Naive thymus-derived CD8-positive, alpha-beta T cell (primary cell): ENCODE results near the gene ENO2. TPM values are rescaled to one million over a fixed set of nuclear protein-coding genes. Genes with fewer than 3 reads are reported as not detected.

Experiments
- ATAC-seq, 2 donors: fragments of 150-1000 bp; cut with Tn5 transposase in 1 of 2; sonication (Bioruptor Pico), chemical (Tn5 transposase) in 1 of 2; 1 replicate in 1 of 2; 2 replicates in 1 of 2; pipeline ENCODE4 v1.10.0; 2021; ENCODE audit warnings: mild to moderate bottlenecking in 2 of 2, moderate library complexity in 2 of 2
- POLR2A ChIA-PET: fragments of 350-600 bp; sonication (Branson Sonifier 250); formaldehyde crosslinking; loops from one replicate; lab custom pipeline; 2021; ENCODE audit warnings: antibody characterized with exemption; lab: Charles Lee
- DNase-seq, 10 donors: peaks; one replicate each; pipeline versions ENCODE4 v3.0.0 to v3.0.0-alpha.2; 2020 to 2022
- H3K27ac Mint-ChIP-seq, 10 donors: one replicate each; pipeline ENCODE4 v1.8.0; 2020 to 2022; ENCODE audit warnings: mild to moderate bottlenecking in 10 of 10, mixed read lengths in 10 of 10, moderate library complexity in 4 of 10, inconsistent platforms in 1 of 10
- H3K27me3 Mint-ChIP-seq, 5 donors: one replicate each; pipeline ENCODE4 v1.8.0; 2021 to 2022; ENCODE audit warnings: mixed read lengths in 5 of 5
- H3K36me3 Mint-ChIP-seq, 3 donors: one replicate each; pipeline ENCODE4 v1.8.0; 2020 to 2022; ENCODE audit warnings: mixed read lengths in 3 of 3, mild to moderate bottlenecking in 2 of 3, inconsistent platforms in 1 of 3
- H3K4me1 Mint-ChIP-seq, 4 donors: one replicate each; pipeline ENCODE4 v1.8.0; 2021 to 2022; ENCODE audit warnings: mixed read lengths in 4 of 4
- H3K4me3 Mint-ChIP-seq, 10 donors: one replicate each; pipeline ENCODE4 v1.8.0; 2020 to 2022; ENCODE audit warnings: mild to moderate bottlenecking in 10 of 10, mixed read lengths in 10 of 10, moderate library complexity in 6 of 10, inconsistent platforms in 1 of 10
- H3K9me3 Mint-ChIP-seq, 9 donors: one replicate each; pipeline ENCODE4 v1.8.0; 2020 to 2022; ENCODE audit warnings: mixed read lengths in 9 of 9, mild to moderate bottlenecking in 3 of 9, inconsistent platforms in 1 of 9, moderate library complexity in 1 of 9
- polyA plus RNA-seq, 3 donors: library from polyadenylated mRNA; unstranded; fragments of 300-500 nt; fragmentation: Illumina TruSeq; gene quantifications; one replicate each; pipeline ENCODE4 v1.2.3, GENCODE V29; 2021
- total RNA-seq, 8 experiments: library from RNA in 2 of 8; stranded (reverse) in 2 of 8; gene quantifications; one replicate each; pipeline ENCODE4 v1.2.3 and lab custom pipeline; 2021 to 2026

The ENO2 gene
- total and polyA plus RNA-seq, 5 experiments from 2014 or later: 19.4 to 144 (median 29.2) TPM

DNA sequence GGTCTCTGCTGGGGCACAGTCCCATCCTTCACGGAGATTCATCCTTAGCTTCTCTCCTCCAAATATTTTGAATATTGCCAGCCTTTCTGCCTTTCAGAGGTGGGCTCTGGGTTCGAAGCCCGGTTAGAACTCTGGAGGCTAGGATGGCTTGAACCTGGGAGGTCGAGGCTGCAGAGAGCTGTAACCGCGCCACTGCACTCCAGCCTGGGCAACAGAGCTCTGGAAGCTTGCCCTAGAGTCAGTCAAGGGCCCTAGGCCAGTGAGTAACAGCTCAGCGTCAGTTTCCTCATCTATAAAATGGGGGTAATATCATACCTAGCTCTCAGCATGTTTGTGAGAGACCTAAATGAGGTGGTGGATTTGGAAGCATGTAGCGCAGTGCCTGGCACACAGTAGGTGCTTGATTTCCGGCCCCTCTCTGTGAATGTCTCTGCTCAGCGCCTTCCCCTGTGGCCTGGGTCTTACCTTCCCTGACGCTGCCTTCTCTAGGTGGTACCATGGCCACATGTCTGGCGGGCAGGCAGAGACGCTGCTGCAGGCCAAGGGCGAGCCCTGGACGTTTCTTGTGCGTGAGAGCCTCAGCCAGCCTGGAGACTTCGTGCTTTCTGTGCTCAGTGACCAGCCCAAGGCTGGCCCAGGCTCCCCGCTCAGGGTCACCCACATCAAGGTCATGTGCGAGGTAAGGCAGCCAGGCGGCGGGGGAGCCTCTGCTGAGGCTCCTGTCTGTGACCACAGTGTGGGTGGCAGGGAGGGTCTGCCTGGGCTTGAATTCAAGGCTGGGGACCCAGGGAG lies 40.1 kb downstream of the ENO2 start:
- H3K27ac Mint-ChIP-seq: peak overlapping the region; percentile 93 to 99 (median 98)
- H3K4me1 Mint-ChIP-seq: peaks cover 51 to 93% (median 80%) of the 10 kb centered on the region in 4 donors
- peak overlapping the region; percentile 98 to 100 (median 98) for H3K4me3 Mint-ChIP-seq
- H3K27me3 Mint-ChIP-seq: no peaks in the 10 kb centered on the region
- H3K9me3 Mint-ChIP-seq: no peaks in the 10 kb centered on the region
- ATAC-seq (no peak), DNase-seq (peak in 1 of 10 donors; percentile 63)
- H3K36me3 Mint-ChIP-seq: peaks cover 9 to 69% (median 37%) of the 10 kb centered on the region in 3 donors
- POLR2A ChIA-PET: interaction anchor here (1.0 to 13.5 kb wide), 7 partner anchors 9 to 342 kb away, joined by 3 to 1315 read pairs (median 5); partner anchors contain the start of genes C12orf57, PTPN6, RNU7-1 and SPSB2

DNA sequence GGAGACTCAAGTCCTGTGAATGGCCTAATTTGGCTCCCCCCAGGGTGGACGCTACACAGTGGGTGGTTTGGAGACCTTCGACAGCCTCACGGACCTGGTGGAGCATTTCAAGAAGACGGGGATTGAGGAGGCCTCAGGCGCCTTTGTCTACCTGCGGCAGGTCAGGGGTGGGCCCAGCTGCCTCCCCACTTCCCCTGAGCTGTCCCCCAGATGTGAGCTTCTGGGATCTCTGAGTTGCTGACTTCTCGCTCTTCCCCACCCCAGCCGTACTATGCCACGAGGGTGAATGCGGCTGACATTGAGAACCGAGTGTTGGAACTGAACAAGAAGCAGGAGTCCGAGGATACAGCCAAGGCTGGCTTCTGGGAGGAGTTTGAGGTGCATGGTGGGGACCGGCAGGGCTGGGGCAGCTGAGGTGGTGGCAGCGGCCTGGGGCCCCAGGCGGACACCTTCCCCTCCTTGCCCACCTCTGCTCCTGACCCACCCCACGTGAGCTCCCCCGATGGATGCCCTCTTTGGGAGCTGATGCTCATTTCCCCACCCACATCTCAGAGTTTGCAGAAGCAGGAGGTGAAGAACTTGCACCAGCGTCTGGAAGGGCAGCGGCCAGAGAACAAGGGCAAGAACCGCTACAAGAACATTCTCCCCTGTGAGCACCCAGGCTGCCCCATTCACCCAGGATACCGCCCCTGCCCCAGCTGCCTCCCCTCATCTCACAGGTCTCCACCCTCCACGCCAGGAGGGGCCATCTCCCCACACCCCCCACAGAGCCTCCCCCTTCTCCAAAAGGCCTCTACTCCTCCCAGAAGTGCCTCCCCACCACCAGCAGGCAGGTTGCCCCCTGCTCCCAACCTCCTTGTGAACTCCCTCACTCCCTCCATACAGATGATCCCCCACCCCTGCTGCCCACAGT lies 41.0 kb downstream of the ENO2 start:
- peaks cover 9 to 71% (median 37%) of the 10 kb centered on the region in 3 donors for H3K36me3 Mint-ChIP-seq
- H3K4me1 Mint-ChIP-seq: peaks cover 47 to 93% (median 80%) of the 10 kb centered on the region in 4 donors
- DNase-seq (peak in 1 of 10 donors; percentile 61), ATAC-seq (no peak)
- POLR2A ChIA-PET: interaction anchor here (1.1 to 13.5 kb wide), 6 partner anchors 8 to 82 kb away, joined by 3 to 1315 read pairs (median 6); partner anchors contain the start of genes C12orf57, ENO2, PTPN6 and RNU7-1
- no peaks in the 10 kb centered on the region for H3K9me3 Mint-ChIP-seq
- no peaks in the 10 kb centered on the region for H3K27me3 Mint-ChIP-seq
- peak overlapping the region; percentile 93 to 100 (median 98) for H3K27ac Mint-ChIP-seq
- H3K4me3 Mint-ChIP-seq: peak overlapping the region; percentile 98 to 100 (median 98)

DNA sequence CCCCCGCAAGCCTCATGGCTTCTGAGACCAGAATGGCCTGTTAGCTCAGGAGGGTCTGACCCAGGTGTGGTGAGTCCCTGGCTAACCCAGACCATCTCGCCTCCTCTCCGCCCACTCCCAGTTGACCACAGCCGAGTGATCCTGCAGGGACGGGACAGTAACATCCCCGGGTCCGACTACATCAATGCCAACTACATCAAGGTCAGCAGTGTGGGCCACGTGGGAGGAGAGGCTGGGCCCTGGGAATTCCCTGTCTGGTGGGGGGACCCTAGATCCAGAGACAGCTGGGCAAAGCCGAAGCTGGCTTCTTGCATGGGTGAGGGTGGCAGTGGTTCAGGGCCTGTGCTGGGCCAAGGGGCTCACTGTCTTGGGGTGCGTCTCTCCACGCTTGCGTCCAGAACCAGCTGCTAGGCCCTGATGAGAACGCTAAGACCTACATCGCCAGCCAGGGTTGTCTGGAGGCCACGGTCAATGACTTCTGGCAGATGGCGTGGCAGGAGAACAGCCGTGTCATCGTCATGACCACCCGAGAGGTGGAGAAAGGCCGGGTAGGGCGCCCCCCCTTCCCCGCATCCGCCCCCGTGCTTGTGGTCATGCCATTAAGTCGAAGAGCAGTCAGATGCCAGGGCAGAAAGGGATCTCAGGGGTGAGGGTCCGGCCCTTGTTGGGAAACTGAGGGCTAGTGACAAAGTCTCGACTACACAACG lies 41.8 kb downstream of the ENO2 start:
- POLR2A ChIA-PET: interaction anchor here (0.6 to 13.5 kb wide), 6 partner anchors 8 to 529 kb away, joined by 3 to 1315 read pairs (median 6); partner anchors contain the start of genes C12orf57, ENO2, PTPN6 and RNU7-1
- Mint-ChIP-seq H3K9me3 (no peaks in the 10 kb centered on the region), H3K36me3 (peaks cover 9 to 76% (median 38%) of the 10 kb centered on the region in 3 donors), H3K4me3 (peak overlapping the region; percentile 50 to 100 (median 92)), H3K27ac (peak overlapping the region; percentile 93 to 100 (median 98)), H3K4me1 (peaks cover 50 to 94% (median 81%) of the 10 kb centered on the region in 4 donors), H3K27me3 (no peaks in the 10 kb centered on the region)
- ATAC-seq (no peak), DNase-seq (peak in 3 of 10 donors; percentile 37 to 63 (median 43))

DNA sequence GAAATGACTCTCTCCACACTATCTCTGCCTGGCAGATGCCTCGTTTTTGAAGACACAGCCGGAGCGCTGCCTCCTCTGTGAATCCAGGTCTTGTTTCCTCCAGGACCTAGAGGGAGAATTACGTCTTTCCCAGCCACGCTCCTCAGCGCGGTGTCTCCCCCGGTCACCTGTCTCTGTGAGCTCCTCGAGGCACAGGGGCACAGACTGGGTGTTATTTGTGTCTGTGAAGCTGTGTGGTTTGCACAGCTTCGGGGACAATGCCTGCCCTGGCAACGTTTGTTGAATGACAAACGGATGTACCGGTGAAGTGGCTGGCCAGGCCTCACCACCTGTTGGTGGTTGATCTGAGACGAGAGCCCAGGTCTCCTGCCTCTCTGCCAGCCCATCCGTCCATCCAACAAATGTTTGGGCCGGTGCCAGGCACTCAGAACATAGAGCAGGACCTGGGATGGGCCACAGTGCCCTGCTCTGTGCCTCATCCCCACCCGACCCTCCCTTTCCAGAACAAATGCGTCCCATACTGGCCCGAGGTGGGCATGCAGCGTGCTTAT lies 42.8 kb downstream of the ENO2 start:
- DNase-seq (peak in 2 of 10 donors; percentile 48 to 60), ATAC-seq (no peak)
- Mint-ChIP-seq H3K4me1 (peaks cover 57 to 98% (median 91%) of the 10 kb centered on the region in 4 donors), H3K4me3 (peak overlapping the region; percentile 48 to 100 (median 96)), H3K36me3 (peaks cover 9 to 73% (median 36%) of the 10 kb centered on the region in 3 donors), H3K27ac (peak overlapping the region; percentile 97 to 100 (median 98)), H3K27me3 (no peaks in the 10 kb centered on the region), H3K9me3 (no peaks in the 10 kb centered on the region)
- POLR2A ChIA-PET: interaction anchor here (1.5 to 13.5 kb wide), 5 partner anchors 7 to 344 kb away, joined by 3 to 1315 read pairs (median 43); partner anchors contain the start of genes ATN1, C12orf57, PTPN6 and RNU7-1

DNA sequence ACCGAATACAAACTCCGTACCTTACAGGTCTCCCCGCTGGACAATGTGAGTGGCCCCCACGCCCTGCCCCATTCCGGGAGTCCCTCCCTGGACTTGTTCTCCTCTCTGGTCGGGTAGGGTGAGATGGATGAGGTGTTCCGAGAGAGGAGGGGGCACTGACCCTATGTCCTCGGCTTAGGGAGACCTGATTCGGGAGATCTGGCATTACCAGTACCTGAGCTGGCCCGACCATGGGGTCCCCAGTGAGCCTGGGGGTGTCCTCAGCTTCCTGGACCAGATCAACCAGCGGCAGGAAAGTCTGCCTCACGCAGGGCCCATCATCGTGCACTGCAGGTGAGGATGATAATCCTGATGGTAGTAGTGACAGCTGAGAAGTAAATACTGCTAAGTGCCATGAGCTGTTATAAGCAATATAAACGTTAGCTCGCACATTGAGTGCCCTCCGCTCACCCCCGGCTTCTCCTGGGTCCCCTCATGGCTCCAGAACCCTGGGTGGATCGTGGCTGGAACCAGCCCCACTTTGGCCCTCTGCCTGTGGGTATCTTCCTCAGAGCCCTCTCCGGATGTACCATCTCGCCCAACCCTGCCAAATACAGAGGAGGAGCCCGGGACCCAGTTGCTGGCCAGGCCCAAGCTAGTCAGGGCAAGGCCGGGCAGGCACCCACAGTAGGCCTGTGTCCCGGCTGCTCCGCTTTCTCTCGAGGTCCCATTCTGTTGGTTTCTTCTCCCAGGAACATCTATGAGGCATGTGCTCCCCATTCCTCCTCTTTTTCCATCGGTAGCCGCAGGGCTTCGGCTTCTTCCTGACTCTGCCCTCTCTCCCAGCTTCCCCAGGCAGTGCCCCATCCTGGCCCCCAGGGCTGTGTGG lies 43.6 kb downstream of the ENO2 start:
- Mint-ChIP-seq H3K27me3 (no peaks in the 10 kb centered on the region), H3K27ac (peak overlapping the region; percentile 96 to 100 (median 98)), H3K4me3 (peak overlapping the region; percentile 85 to 99 (median 92)), H3K36me3 (peaks cover 1 to 66% (median 29%) of the 10 kb centered on the region in 3 donors), H3K4me1 (peaks cover 56 to 98% (median 94%) of the 10 kb centered on the region in 4 donors), H3K9me3 (no peaks in the 10 kb centered on the region)
- no peak for ATAC-seq
- no peak for DNase-seq
- POLR2A ChIA-PET: interaction anchor here (0.7 to 13.5 kb wide), 14 partner anchors 10 to 345 kb away, joined by 3 to 1315 read pairs (median 6); partner anchors contain the start of genes ATN1, C12orf57, EMG1 and ENO2

DNA sequence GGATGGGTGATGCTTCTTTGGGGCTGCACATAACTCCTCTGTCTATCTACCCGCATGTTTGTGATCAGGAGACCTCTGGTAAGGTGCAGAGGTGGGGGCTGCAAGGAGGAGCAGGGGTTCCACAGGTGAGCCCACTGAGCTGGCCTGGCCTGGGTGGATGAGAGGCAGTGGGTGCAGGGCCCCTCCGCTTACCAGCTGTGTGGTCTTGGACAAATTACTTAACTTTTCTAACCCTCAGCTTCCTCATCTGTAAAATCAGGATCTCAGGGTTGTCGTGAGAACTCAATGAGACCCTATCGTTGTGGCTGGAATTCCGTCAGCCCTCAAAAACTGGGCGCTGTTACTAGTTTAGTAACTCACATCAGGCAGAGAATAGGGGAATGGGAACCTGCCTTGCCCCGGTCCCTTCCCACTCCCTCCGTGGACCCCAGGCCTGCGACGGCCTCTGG lies 44.3 kb downstream of the ENO2 start:
- H3K27me3 Mint-ChIP-seq: no peaks in the 10 kb centered on the region
- DNase-seq (no peak), ATAC-seq (no peak)
- peaks cover 0 to 62% (median 25%) of the 10 kb centered on the region in 3 donors for H3K36me3 Mint-ChIP-seq
- H3K4me1 Mint-ChIP-seq: peaks cover 54 to 93% (median 91%) of the 10 kb centered on the region in 4 donors
- H3K27ac Mint-ChIP-seq: peak overlapping the region; percentile 96 to 100 (median 98)
- no peaks in the 10 kb centered on the region for H3K9me3 Mint-ChIP-seq
- peak overlapping the region; percentile 85 to 99 (median 92) for H3K4me3 Mint-ChIP-seq
- POLR2A ChIA-PET: interaction anchor here (0.7 to 13.5 kb wide), 15 partner anchors 10 to 327 kb away, joined by 3 to 1315 read pairs (median 6); partner anchors contain the start of genes ATN1, C12orf57, EMG1 and ENO2

DNA sequence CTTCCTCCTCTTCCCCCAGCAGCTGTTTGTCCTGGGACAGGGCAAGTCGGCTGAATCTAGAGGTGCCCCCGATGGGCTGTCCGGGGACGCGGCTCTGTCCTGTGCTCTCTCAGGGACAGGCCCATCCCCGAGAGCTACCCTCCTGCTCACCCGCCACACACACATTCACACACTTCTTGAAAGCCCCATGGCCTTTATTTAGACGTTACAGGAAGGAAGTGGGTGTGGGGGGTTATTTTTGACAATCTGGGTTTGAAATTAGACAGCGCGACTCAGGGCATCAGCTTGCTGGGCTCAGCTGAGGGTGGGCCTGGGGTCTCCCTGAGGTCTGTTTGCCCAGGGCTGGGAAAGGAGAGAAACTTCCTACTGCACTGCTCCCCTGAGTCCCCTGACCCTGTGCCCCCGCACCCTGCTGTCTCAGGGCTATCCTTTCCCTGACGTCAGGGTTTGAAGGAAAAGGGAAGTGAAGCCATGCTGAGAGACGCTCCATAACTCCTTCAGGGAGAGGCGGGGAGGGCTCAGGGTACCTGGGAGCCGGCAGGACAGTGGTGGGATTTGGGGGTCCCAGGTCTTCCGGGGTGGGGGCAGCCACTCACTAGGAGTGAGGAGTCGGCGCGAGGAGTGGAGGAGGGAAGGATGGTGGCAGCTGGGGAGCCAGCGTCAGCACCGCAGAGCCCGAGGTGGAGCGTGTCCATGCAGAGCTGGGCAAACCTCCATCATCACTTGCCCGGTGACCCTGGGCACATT lies 44.9 kb downstream of the ENO2 start:
- Mint-ChIP-seq H3K27me3 (no peaks in the 10 kb centered on the region), H3K4me3 (peak overlapping the region; percentile 85 to 99 (median 92)), H3K9me3 (no peaks in the 10 kb centered on the region), H3K36me3 (peaks cover 0 to 57% (median 25%) of the 10 kb centered on the region in 3 donors), H3K4me1 (peaks cover 51 to 91% (median 88%) of the 10 kb centered on the region in 4 donors), H3K27ac (peak overlapping the region; percentile 96 to 100 (median 98))
- DNase-seq: peak; percentile 52 to 88 (median 76)
- POLR2A ChIA-PET: interaction anchor here (0.7 to 13.5 kb wide), 17 partner anchors 9 to 328 kb away, joined by 3 to 1315 read pairs (median 6); partner anchors contain the start of genes ATN1, C12orf57, CDCA3 and EMG1
- peak; percentile 45 to 72 for ATAC-seq

DNA sequence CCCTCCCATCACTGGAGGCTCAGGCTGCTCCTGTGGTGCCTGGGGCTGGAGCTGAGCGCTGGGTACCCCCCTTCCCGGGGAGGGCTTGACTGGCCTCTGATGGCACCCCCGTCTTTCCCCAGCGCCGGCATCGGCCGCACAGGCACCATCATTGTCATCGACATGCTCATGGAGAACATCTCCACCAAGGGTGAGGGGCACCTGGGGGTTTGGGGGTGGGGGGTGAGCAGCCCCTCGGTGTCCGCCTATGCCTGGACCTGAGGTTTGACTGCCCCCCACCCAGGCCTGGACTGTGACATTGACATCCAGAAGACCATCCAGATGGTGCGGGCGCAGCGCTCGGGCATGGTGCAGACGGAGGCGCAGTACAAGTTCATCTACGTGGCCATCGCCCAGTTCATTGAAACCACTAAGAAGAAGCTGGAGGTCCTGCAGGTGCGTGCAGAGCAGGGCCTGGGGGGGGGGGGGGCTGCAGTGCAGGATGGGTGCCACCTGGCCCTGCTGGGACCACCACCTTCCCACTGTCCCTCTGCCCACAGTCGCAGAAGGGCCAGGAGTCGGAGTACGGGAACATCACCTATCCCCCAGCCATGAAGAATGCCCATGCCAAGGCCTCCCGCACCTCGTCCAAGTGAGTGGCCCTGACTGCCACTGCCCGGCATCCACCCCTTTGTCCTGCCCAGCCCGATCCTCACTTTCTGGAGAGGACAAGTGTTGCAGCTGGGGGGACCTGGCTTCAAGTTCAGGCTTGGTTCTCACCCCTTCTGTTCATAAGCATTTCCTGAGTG lies 45.6 kb downstream of the ENO2 start:
- ATAC-seq (no peak), DNase-seq (peak in 1 of 10 donors; percentile 52)
- peak overlapping the region; percentile 85 to 99 (median 92) for H3K4me3 Mint-ChIP-seq
- POLR2A ChIA-PET: interaction anchor here (1.1 to 13.5 kb wide), 14 partner anchors 8 to 271 kb away, joined by 3 to 1315 read pairs (median 11); partner anchors contain the start of genes ATN1, C12orf57, CDCA3 and EMG1
- H3K27ac Mint-ChIP-seq: peak overlapping the region; percentile 96 to 99 (median 98)
- H3K4me1 Mint-ChIP-seq: peaks cover 46 to 91% (median 86%) of the 10 kb centered on the region in 4 donors
- H3K36me3 Mint-ChIP-seq: peaks cover 0 to 52% (median 25%) of the 10 kb centered on the region in 3 donors
- no peaks in the 10 kb centered on the region for H3K27me3 Mint-ChIP-seq
- H3K9me3 Mint-ChIP-seq: no peaks in the 10 kb centered on the region
